ENCODE results near the gene TFB2M.

The TFB2M gene

DNA sequence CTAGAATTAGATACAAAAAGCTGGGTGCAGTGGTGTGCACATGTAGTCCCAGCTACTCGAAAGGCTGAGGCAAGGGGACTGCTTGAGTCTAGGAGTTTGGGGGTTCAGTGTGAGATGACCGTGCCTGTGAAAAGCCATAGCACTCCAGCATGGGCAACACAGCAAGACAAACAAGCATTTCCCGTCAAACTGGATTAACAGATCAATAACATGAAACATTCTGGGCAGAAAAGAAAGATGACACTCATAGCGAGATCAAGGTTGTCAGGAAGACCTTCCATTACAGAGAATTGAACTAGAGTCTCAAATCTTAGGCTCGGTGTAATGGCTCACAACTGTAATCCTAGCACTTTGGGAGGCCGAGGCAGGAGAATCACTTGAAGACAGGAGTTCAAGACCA, 14.0 kb downstream of the TFB2M start:
- no peak for DNase-seq (ENCODE audit: low read depth in 2 of 2)

DNA sequence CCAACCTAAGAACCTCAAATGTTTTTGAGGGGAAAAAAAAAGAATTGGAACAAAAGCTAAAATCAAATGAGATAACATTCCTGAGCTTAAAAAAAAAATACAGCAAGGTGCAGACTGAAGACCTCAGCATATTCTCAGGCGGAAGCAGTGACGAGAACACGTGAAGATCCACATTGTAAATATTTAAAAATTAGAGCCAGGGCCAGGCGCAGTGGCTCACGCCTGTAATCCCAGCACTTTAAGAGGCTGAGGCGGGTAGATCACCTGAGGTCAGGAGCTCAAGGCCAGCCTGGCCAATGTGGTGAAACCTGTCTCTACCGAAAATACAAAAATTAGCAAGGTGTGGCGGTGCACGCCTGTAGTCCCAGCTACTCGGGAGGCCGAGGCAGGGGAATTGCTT, 15.7 kb downstream of the TFB2M start:
- no peak for DNase-seq (ENCODE audit: low read depth in 2 of 2)

- DNase-seq (ENCODE audit: low read depth in 2 of 2), result no peak
Measured at GRCh38 chr1:246549665-246550064, 16.4 kb downstream of the TFB2M start.

DNA sequence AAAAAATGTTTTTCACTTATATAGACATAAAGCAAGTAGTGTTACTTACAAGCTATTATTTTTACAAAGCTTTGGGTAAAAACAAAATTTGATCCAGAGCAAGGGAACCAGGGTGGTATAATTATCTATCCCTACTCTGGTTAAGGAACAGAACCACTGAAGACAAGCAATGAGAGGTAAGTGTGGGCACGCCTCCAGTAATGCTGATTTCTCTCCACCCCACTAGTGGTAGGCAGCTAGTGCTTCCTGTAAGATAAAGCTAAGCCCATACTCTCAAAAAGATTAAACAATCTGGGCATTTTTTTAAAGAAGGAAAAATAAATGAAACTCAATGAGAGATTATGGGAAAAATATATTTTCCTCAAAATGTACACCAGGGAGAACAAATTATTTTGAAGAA, 22.1 kb downstream of the TFB2M start:
- no peak for DNase-seq (ENCODE audit: low read depth in 2 of 2)

GRCh38 chr1:246540738-246541491, 25.1 kb downstream of the TFB2M start:
- DNase-seq (ENCODE audit: low read depth in 2 of 2), result no peak

DNA sequence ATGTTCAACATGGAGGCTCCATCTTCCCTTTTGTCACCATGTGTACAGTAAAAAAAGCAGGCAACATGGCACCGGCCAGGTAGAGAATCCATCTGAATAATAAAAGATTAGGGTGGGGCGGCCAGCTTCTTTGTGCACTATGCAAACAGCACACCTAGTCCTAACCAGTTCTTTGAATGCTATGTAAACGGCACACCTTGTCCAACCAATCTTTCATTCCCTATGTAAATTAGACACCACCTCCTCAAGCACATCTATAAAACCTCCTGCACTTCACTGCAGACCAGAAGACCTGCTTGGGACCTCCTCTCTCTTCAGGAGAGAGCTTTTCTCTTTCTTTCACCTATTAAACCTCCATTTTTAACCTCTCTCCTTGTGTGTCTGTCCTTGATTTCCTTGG, 28.2 kb downstream of the TFB2M start:
- no peak for DNase-seq (ENCODE audit: low read depth in 2 of 2)

DNA sequence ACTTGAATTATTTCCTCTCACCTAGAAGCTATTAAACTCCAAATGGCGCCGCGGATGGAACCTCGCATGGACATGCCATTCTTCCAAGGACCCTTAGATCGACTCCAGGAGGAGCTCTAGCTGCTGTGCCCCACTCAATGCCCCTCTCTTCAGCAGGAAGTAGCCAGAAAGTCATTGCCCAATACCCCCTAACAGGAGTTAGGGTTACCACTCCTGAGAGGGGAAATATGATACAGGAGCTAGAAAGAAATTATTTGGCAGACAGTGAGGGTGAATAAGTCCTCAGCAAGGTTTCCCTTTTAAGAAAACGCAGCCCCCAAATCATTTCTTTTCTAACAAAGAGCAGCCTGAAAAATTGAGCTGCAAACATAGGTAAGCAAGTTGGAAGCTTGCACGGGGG, 28.6 kb downstream of the TFB2M start:
- DNase-seq (ENCODE audit: low read depth in 2 of 2), result no peak

DNA sequence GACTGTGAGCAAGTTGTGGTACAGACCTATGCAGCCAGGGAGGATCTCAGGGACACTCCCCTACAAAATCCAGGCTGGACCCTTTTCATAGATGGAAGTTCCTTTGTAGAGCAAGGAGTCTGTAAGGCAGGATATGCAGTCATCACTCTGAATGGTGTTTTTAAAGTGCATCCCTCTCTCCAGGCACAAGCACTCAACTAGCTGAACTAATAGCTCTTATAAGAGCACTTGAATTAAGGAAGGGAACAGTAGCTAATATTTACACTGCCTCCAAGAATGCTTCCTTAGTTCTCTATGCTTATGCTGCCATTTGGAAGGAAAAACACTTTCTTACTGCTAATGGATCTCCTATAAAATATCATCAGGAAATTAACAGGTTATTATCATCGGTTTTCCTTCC, 31.9 kb downstream of the TFB2M start:
- no peak for DNase-seq (ENCODE audit: low read depth in 2 of 2)

DNA sequence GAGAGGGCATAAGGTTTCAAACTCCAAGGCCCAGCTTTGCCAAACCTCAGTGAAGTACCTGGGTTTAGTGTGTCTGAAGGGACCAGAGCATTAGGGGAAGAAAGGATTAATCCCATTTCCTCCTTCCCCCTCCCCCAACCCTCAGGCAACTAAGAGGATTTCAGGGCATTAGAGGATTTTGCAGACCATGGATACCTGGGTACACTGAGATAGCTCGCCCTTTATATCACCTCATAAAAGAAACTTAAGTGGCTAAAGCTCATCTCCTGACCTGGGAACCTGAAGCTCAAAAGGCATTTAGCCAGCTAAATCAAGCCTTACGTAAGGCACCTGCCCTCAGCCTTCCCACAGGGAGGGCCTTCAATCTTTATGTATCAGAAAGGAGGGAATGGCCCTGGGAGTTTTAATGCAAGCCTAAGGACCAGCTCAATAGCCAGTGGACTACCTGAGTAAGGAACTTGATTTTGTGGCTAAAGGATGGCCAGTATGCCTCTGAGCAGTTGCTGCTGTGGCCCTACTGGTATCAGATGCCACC, 32.6 kb downstream of the TFB2M start:
- no peak for DNase-seq (ENCODE audit: low read depth in 2 of 2)

GRCh38 chr1:246532519-246532918, 33.5 kb downstream of the TFB2M start:
- DNase-seq (ENCODE audit: low read depth in 2 of 2), result no peak

GRCh38 chr1:246530482-246530881, 35.6 kb downstream of the TFB2M start:
- no peak for DNase-seq (ENCODE audit: low read depth in 2 of 2)

- DNase-seq (ENCODE audit: low read depth in 2 of 2), result no peak
Measured at GRCh38 chr1:246528933-246529731, 36.9 kb downstream of the TFB2M start.

- no peak for DNase-seq (ENCODE audit: low read depth in 2 of 2)
Measured at GRCh38 chr1:246527402-246528088, 38.5 kb downstream of the TFB2M start.

GRCh38 chr1:246526915-246527314, 39.1 kb downstream of the TFB2M start:
- DNase-seq (ENCODE audit: low read depth in 2 of 2), result no peak

DNA sequence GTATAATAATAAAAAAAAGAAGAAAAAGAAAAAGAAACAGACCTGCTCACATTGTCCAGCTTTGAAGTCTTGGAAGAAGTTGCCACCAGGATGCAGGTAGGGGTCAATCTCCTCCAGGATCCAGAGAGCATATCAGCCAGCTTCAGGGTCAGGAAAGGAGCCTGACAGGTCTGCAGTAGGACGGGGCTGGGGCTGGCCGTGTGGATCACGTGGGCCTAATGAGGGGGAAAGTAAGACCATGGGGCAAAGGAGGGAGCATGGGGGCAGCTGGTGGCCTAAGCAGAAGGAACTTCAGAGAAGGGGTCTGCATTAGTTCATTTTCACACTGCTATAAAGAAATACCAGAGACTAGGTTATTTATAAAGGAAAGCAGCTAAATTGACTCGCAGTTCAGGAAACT, 39.7 kb downstream of the TFB2M start:
- no peak for DNase-seq (ENCODE audit: low read depth in 2 of 2)

GRCh38 chr1:246519514-246519913, 46.5 kb downstream of the TFB2M start:
- no peak for DNase-seq (ENCODE audit: low read depth in 2 of 2)

DNA sequence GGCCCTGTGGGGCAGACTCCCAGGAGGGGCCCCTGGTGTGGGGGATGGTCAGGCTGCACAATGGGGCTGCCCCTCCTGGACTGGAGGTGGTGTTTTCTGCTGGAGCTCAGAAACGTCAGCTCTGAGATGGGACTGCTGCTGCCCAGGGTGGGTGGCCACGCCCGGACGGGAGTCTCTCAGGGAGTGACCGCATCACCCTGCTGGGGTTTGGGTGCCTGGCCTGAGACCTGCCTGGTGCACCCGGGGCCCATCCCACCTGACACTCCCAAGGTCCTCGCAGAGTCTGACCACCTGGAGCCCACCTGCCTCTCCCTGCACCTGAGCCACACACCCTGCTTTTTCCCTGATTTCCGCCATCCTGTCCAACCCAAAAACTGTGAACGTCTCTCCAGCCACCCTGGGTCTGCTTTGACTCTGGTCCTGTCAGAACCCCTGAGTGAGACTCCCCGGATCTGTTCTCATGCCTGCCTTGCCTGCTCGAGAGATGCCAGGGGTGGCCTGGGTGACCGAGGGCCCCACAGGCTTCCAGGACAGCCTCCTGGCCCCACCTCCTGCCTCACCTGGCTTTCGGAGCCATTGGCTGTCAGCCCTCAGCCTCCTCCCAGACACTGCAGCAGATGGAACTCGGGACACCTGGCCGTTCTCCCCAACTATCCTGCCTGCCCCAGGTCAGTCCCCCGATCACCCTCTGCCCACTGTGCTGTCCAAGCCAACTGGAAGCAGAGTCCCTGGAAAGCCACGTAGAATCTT, 47.4 kb downstream of the TFB2M start:
- no peak for DNase-seq (ENCODE audit: low read depth in 2 of 2)

GRCh38 chr1:246517391-246517790, 48.7 kb downstream of the TFB2M start:
- no peak for DNase-seq (ENCODE audit: low read depth in 2 of 2)

DNA sequence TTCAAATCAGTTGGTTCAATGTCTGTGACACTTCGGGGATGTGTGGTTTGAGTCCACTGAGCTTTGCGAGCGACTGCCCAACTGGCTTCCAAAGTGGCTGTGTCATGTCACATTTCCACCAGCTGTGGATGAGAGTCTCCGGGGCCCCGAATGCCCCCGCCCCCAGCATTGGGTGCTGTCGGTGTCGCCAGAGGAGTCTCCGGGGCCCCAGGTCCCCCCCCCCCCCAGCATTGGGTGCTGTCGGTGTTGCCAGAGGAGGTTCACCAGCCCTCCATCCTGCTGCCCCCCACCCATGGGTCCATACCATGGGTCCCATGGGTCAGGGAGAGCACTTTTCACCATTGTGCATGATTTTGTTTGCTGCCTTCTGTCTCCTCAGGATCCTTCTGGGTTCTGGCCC, 49.9 kb downstream of the TFB2M start:
- no peak for DNase-seq (ENCODE audit: low read depth in 2 of 2)

DNA sequence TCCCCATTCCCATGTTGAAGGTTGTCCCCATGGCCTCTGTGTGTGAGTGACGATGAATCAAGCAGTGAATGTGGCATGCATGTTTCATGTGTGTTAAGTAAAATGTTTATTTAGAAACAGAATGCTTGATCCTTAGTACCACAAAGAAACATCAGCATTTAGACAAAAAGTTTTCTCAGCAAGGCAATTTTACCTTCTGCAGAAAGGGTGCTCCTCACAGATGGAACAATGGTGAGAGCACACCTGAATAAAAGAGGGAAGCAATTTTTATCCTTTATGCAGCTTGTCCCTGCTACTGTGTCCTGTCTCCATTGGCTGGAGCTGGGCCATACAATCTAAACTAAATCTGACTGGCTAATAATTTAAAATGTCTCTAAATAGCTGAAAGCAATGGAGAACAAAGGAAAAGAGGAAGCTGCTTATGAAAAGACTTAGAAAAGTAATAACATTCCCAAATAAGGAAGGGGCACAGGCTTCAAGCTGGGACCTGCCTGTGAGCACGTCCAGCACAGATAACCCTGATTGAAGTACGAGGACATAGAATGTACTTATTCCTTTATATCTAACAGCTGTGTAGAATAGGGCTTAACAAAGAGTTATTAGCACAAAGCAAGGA, 50.6 kb downstream of the TFB2M start:
- no peak for DNase-seq (ENCODE audit: low read depth in 2 of 2)

DNA sequence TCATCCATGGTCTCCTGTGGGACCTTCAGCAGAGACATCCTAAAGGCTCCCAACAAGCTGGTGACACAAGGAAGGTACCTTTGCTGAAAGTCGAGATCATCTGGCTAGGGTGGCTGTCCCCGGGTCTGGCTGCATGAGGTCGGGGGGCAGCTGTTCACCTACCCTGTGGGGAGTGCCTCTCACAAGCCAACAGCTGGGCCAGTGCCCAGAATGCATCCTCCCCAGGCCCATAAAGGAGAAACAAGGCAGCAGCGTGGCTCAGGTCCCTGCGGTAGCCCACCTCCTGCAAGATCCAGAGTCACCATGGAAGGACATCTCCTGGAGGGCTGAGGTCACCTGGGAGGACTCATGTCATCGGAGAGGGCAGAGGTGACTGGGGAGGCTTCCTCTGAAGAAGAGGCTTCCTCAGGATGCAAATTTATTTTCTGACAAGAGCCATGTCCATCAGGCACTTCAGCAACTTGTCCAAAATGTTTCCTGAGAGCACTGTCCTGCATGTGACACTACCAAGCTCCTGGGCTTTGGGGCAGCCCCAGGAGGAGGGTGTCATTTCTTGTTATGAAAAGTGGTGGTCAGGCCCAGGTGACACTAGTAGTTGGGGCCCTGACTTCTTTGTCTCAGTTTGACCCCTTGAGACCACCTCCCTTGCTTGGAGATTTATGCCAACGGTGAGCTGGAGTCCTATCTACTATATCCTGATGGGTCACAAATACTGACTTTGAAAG, 52.3 kb downstream of the TFB2M start:
- no peak for DNase-seq (ENCODE audit: low read depth in 2 of 2)
